HG03378 (cell line): Measurements from ENCODE around the gene SIPA1L3.

Source experiments
- ATAC-seq: cut with Tn5 transposase; IDR thresholded peaks from one replicate; pipeline ENCODE4 v1.9.1; 2021; ENCODE audit warnings: mild to moderate bottlenecking, moderate library complexity; ENCODE audit not compliant: unreplicated experiment

Gene SIPA1L3

DNA sequence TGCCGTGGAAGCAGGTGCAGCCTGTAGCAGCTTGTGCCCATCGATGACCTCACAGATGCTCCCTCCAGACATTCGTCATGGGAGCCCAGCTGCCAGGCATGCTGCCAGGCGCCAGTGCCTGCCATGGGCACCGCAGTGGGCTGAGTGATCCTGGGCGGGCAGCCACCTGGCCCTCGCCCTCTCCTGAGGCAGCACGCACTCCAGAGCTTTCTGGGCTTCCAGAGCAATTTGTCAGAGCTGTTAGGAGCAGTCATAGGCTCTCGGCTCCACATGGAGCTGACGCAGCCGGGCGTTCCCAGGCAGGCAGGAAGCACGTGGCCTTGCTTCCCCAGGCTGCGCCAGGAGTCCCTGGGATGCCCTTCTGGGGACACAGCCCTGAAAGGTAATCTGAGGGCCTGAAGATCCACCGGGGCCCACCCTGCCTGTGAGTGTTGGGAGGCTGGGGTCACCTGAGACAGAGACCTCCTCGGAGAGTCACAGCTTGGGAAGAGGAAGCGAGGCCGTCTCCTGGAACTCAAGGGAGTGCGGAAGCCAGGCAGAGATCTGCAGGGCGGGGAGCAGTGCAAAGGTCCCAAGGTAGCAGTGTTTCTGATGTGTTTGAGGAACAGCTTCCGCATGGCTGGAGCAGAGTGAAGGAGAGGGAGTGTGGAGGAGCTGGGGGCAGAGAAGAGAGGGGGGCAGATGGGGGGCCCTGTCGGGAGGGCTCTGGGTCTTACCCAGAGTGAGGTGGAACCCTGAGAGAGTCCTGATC is 266.5 kb downstream of the SIPA1L3 start:
- ATAC-seq: no peak

GRCh38 chr19:38175422-38175821 is 268.4 kb downstream of the SIPA1L3 start:
- no peak for ATAC-seq

DNA sequence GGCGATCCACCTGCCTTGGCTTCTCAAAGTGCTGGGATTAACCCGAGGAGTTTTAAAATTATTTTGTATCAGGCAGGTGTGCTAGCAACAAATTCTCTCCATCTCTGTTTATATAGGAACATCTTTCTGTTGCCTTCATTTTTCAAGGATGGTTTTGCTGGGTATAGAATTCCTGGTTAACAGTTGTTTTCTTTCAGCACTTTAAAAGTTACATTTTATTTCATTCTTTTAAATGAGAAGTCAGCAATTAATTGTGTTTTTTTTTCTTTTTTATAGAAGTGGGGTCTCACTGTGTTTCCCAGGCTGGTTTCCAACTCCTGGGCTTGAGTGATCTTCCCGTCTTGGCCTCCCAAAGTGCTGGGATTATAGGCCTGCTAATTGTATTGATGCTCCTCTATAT is 273.1 kb downstream of the SIPA1L3 start:
- no peak for ATAC-seq

DNA sequence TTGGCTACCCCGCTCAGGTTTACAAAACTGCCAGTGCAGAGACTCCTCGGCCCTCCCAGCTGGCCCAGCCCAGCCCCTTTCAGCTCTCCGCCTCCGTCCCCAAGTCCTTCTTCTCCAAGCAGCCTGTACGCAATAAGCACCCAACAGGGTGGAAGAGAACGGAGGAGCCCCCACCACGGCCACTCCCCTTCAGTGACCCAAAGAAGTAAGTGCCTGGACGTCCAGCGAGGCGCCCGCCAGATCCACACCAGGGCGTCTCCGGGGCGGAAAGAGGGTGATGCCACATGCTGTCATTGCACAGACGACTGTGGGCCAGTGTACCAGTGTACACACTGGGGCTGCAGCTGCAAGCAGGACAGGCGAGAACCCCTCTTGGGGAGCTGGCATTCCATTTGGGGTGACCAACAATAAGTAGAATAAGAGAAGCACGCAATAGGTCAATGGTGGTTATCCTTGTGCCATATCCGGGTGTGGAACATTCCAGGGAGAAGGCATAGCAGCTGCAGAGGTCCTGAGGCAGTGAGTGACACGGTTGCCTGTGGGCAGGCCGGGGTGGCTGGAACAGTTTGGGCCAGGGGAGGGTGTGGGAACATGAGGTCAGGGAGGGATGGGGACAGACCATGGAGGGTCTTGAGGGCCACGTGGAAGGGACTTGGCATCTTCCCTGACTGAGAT is 275.7 kb downstream of the SIPA1L3 start:
- no peak for ATAC-seq

- ATAC-seq: no peak
These were observed 276.4 kb downstream of the SIPA1L3 start for GRCh38 chr19:38183251-38183897.

- ATAC-seq: no peak
These were observed 277.8 kb downstream of the SIPA1L3 start for GRCh38 chr19:38184815-38185214.

DNA sequence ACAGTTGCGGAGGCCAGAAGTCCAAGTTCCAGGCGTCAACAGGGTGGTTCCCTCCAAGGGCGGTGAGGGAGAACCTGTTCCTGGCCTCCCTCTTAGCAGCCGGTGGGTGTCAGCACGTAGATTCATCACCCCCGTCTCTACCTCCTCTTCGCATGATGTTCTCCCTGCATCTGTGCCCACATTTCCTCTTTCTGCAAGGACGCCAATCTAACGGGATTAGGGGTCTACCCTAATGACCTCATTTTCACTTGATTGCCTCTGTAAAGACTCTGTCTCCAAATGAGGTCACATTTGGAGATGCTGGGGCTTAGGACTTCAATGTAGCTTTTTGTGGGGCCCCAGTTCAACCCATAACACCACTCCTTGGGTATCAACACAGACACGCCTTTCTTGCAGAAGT is 278.6 kb downstream of the SIPA1L3 start:
- no peak for ATAC-seq

DNA sequence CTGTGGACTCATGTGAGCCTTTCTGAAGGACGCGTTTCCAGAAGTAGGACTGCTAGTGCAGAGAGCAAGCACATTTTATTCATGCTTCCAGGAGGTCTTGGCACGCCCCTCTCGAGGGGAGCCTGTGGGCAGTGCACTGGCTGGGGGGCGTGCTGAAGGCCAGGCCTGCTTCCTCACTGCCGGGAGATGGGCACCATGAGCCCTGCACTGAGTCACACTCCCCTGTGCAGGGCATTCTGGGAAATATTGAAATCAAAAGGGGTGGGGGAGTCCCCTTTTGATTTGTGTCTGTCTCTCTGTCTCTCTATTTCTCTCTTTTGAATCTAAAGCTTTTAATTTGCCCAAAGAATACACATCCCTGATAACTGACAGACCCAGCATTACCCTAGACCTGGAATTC is 283.1 kb downstream of the SIPA1L3 start:
- ATAC-seq: no peak

DNA sequence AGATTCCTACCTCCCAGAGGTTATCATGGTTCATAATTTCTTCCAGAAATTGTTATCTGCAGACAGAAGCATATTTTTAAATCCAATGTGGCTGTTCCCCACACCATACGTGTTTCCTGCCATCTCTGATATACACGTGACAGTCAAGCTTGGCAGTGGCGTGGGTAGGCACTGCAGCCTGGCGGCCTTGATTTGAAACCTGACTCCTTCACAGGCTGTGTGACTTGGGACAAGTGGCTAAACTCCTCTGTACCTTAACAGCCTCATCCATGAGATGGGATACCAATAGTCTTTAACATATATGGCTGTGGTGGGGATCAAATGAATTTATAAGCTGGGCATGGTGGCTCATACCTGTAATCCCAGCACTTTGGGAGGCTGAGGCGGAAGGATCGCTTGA is 283.8 kb downstream of the SIPA1L3 start:
- no peak for ATAC-seq

GRCh38 chr19:38191747-38192146 is 284.7 kb downstream of the SIPA1L3 start:
- no peak for ATAC-seq

DNA sequence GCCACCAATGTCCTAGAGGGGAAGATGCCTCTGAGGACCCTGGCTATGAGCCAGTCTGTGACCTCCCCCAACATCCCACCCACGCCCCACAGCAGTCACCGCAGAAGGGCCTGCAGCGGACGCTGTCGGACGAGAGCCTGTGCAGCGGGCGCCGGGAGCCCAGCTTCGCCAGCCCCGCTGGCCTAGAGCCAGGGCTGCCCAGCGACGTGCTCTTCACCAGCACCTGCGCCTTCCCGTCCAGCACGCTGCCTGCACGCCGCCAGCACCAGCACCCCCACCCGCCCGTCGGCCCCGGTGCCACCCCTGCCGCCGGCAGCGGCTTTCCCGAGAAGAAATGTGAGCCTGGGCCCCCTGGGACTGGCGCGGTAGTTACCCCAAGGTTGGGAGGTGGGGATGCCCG is 286.4 kb downstream of the SIPA1L3 start:
- no peak for ATAC-seq

- ATAC-seq: no peak
These were observed 287.2 kb downstream of the SIPA1L3 start for GRCh38 chr19:38194061-38194701.

DNA sequence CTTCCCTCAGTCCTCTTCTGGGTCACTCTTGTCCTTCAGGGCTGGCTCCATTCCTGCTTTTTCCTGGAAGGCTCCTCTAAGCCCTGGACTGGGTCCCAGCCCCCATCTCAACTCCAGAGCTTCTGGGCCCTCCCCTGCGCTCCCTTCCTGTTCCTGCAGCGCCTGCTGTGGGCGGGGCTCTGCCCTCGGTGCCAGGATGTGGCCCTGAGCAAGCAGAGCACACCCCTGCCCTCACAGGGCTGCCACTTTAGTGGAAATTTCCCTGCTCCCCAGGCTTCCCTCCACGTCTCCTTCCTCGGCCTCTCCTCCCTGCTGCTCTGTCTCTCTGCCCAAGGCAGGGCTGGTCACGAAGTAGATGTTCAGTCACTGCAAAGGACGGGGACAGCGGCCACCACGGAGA is 288.2 kb downstream of the SIPA1L3 start:
- ATAC-seq: no peak

DNA sequence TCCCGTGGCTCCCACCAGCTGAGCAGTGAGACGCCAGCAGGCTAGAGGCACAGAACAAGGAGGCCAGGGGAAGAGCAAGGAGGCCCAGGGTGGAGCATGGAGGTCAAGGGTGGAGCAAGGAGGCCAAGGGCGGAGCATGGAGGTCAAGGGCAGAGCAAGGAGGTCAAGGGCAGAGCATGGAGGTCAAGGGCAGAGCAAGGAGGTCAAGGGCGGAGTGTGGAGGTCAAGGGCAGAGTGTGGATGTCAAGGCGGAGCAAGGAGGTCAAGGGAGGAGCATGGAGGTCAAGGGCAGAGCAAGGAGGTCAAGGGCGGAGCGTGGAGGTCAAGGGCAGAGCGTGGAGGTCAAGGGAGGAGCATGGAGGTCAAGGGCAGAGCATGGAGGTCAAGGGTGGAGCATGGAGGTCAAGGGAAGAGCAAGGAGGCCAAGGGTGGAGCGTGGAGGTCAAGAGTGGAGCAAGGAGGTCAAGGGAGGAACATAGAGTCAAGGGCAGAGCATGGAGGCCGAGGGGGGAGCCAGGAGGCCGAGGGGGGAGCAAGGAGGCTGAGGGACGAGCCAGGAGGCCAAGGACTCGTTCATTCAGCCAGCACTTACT is 289.3 kb downstream of the SIPA1L3 start:
- ATAC-seq: no peak

GRCh38 chr19:38196948-38197656 is 290.1 kb downstream of the SIPA1L3 start:
- ATAC-seq: no peak

DNA sequence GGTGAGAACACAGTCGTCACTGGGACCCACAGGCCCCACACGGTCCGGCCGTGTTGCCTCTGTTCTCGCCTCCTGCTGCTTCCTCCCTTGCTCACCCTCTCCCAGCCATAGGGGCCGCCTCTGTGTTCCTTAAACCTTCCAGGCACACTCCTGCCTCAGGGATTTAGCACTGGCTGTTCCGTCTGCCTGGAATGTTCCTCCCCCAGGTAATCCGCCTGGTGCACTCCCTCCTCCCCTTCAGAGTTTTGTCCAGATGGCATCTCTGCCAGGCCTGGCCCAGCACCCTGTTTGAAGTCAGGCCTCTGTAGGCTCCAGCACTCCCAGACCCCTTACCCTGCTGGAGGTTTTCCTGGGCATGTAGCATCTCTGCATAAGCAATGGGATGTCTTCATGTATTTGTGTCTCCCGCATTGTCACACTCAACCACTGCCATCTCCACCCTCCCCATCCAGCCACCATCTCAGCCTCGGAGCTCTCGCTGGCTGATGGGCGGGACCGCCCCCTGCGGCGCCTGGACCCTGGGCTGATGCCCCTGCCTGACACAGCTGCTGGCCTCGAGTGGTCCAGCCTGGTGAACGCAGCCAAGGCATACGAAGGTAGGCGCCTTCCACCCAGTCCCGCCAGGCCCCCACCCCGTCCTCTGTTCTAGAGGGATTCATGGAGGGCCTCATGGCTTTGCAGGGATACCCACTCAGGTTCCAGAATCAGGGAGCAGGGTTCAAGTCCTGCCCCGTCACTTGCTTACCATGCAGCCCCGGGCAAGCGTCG is 291.1 kb downstream of the SIPA1L3 start:
- ATAC-seq: no peak

GRCh38 chr19:38199340-38199739 is 292.3 kb downstream of the SIPA1L3 start:
- no peak for ATAC-seq

DNA sequence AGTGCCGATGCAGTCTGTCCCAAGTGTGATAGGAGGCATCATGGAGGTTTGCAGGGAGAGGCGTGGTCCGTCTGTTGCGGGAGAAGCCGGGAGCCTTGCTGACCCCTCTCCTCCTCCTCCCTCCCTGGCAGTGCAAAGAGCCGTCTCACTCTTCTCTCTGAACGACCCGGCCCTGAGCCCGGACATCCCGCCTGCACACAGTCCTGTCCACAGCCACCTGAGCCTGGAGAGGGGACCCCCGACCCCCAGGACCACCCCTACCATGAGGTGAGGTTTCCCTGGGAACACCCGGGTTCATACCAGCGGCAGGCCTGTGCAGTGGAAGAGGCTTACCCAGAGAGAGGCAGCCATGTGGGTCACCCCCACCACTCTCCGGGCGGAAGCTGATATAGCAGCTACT is 294.7 kb downstream of the SIPA1L3 start:
- ATAC-seq: no peak

- no peak for ATAC-seq
These were observed 295.5 kb downstream of the SIPA1L3 start for GRCh38 chr19:38202504-38202903.

- ATAC-seq: no peak
These were observed 296.2 kb downstream of the SIPA1L3 start for GRCh38 chr19:38203197-38203596.
